Fibroblast of peridontal ligament (primary cell): ENCODE data around the gene SEL1L3.

Experiments used
- DNase-seq: peaks from one replicate; pipeline ENCODE4 v3.0.0-alpha.2; 2010; ENCODE audit errors: extremely low read depth

SEL1L3 gene

DNA sequence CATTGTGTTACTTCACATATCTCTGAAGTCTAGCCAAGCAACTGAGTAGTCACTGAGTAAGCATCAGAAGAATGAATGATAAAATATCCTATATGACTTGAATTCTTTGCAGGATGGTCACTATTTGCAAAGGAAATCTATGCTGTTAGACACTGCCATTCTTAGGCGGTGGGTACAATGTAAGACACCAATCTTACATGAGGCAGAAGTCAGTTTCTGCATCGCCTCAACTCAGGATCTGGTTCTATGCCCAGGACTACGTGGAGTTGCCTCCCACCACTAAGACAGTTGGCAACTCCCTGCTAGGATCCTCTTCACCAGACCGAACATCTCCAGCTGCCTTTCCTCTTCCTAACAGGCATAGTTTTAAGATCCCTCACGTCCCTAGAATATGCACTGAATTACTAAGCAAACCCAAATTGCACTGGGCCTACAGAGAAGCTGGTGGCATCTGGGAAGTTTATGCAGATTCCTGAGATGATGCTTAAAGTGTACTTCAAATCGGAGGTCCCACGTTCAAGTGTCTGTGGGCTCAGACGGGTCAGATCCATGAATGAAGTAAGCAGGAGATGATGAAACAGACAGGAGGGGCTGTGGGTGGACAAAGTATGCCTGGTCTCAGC is 45.6 kb downstream of the SEL1L3 start:
- DNase-seq: peak; percentile 67

DNA sequence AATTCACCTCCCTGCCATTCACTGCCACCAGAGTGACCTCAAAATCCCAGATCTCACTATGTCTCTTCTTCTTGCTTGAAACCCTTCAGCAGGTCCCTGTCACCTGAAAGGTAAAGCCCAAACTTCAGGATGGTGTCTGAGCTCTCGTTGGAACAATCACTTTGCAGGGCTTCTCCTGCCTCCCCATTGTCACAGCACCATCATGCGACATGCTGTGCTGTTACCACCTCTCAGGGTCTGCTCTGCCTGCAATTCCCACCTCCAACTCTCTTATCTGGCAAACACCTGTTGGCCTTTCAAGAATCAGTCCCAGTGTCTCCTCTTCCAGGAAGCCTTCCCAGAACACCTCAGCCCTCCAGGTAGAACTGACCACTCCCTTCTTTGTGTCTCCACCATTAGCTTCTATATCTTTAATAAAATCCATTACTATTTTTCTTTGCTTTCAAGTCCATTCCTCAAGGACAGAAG is 46.2 kb downstream of the SEL1L3 start:
- no peak for DNase-seq

DNA sequence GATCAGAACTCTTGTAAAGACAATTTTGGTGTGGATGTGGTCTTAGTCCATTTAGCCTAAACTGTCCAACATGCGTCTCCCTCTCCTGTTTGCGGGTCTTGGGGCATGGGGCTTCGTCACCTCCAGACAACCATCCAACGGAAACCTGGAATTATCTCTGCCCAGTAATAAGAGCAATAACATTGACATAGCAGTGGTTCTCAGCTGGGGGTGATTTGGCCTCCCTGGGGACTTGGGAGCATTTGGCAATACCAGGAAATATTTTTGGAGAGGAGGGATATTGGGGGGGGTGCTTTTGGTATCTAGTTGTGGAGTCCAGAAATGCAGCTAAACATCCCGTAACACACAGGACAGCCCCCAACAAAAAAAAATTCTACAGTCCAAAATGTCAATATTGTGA is 47.2 kb downstream of the SEL1L3 start:
- DNase-seq: peak; percentile 70

DNA sequence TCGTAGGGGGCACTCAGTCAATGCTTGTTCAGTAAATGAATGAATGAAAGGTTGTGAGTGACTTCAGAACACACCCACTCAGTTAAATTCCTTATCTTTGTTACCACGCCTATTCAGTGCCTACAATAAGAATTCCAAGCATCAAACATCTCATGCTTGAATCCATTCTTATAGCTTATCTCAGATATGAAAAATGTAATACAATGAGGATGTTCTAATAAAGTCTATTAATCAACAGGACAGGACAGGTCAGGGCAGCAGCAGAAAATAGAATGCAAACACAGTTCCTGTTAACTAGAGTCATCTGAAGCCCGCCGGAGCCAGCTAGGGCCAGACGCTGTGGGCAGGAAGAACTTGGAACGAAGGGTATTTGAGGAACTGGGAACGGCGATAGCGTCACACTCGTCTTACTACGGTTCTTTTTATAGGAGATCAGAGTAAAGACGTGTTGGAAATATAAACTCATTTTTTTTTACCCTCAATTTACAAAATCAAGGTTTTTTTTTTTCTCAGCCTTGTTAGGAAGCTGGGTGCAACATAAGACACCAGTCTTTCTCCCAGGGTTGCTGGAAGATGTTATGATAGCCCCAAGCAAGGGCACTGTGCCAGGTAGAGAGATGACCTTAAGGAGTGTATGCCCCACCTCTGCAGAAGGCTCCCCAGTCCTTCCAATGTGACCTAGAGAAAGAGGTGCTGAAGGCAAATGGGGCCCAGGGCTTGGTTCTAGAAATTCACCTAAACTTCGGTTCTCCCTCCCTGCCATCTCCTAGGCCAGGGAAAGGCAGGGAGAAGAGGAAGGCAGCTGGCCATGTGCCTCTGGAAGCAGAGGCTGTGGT is 48.3 kb downstream of the SEL1L3 start:
- no peak for DNase-seq

DNA sequence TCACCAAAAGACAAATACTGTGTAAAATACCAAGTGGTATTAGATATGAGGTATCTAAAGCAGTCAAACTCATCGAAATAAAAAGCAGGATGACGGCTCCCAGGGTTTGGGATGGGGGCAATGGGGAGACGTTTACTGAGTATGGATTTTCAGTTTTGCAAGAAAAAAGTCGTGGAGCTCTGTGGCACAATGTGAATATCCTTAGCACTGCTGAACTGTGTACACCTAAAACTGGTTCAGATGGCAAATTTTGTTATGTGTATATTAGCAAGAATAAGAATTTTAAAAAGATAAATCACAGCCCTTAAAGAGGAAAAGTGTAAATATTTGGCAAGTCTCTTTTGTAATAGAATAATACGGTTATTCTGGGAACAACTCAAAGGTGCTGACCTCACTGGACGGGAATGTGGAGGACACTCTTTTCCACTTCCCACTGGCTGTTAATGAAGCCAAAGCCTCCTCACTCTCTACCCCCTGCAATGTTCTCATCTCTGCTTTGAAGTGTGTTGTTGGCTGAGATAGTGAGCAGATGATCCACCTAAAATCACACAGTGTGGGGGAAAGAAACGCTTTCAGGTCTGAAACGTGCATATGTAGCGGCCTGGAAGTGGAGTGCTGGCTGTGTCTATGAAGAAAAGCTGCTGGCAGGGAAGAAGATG is 49.2 kb downstream of the SEL1L3 start:
- peak; percentile 55 for DNase-seq

DNA sequence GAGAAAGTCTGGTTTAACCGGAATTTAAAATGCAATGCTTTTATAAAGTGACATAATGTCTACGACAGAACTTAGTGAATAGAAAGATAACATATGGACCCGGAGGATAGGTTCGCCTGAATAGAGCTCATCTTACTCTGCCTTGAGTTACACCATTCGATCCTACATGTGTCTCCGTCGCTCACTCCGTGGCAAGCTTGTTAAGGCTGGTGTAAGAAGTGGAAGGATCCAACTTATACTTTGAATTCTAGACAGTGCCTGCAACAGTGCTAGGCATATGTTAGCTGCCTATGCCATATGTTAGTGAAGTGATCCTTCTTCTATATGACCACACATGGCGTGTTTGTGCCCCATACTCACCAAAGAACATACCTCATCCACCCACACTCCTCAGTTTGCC is 50.9 kb downstream of the SEL1L3 start:
- no peak for DNase-seq

DNA sequence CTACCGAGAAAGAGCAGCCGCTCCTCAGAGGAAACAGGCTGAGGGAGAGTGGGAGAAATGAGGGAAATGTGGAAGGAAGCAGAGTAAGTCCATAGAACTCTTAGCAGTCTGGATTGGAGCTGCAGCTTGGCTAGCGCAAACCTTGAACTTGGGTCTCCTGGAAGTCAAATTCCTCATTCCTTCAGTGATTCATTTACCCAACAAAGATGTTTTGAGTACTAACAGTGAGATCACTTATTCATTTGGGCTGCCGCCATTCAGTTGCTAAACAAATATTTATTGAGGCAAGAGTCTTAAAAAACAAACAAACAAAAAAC is 51.5 kb downstream of the SEL1L3 start:
- DNase-seq: peak; percentile 12

DNA sequence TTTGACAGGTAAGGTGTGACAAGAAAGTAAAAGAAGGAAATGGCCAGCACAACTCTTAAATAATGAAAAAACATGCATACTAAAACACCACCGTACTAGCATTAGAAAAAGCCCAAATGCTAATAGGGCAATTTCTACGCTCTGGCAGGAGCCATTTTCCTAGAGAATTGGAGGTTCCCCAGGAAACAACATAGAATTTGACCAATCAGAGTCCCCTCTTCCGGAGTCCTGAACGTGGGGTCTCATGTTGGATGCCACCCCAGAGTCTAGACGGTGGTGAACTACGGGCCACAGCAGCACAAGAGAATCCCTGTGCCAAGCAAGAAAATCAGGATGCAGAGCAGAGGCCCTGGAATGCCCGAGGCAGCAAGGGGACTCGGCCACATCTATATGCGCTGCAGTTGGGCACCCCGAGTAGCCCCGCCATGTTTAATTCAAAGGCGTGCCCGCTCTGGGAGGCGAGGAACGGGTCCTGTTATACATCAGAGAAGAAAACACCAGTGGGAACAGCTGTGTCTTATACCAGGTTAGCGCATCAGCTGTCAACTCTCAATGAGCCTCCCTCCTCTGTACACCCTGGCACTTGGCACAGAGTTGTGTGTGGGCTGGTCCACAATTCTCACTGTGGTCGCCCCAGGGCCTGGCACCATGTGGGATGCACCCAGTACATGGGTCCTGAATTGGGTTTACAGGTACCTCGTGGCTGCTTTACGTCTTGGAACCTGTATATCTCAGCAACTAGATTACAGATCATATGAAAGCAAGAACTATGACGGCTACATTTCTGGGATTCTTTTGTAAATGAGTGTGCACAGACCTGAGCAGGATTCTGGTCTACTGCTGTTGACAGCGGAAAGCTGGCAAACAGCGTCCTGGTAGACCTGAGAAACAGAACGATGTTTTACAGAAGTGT is 52.1 kb downstream of the SEL1L3 start:
- no peak for DNase-seq

DNA sequence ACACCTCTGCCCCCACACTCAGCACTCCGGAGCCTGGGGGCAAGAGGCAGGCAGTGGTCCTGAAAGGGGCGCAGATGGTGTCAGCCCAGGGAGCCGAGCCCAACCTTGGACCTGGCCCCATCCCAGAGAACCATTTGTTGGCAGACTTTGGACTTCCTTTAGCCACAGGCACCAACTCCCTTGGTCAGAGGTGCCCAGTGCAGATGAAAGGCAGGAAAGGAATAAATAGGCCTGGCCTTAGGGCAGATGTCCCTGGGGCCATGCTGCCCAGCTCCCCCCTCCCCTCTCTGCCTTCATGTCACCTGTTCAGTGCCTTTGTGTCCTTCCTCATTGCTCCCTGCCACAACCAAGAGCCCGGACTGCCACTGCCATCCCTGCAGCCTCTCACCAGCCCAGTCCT is 52.8 kb downstream of the SEL1L3 start:
- DNase-seq: no peak

DNA sequence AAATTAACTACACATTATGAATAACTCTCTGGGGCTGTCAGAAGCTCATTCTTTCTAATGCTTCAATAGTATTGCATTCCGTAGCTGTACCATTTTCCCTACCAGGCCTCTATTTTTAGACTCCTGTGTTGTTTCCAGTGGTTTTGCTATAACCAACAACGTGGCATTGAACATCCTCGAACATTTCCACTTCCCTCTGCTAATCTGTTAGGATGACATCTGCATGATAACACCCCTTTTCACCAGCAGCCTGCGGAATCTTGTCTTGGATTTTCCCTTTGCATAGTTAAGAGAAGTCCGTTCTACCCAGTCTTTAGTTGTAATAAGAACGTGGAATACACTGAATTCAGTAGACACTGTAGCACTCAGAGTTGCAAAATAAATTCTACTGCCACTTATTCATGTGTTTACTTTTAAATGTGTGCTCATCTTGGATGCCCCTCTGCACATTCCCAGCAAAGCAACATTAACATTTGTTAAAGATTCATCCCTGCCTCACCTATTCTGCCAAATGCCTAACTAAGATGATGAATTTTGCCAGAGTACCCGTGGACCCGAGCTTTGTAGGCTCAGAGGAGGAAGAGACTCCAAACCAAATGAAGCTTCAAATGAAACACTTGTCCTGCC is 55.6 kb downstream of the SEL1L3 start:
- no peak for DNase-seq

DNA sequence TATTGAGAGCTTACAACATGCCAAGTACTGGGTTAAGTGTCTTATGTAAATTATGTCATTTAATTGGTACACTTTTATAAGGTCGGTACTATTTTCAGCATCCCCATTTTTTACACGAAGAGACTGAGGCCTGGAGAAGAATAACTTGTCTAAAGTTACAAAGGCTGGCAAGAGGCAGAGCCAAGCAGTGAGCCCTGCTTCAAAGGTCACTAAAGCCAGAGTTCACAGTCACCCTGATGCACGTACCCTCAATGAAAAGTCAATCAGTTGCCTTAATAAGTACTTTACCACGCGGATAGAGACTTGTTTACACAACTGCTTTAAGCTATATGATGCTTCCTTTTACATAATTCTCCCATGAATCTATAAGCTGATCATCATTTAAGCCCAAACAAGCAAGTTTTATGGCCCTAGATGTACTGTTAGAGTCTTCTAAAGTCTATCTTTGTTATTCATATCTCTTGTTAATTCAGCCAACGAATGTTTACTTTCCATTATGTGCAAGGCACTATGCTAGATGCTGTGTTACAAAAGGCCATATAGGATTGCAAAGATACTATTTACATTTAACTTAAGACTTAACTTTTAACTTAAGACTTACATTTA is 57.4 kb downstream of the SEL1L3 start:
- no peak for DNase-seq

DNA sequence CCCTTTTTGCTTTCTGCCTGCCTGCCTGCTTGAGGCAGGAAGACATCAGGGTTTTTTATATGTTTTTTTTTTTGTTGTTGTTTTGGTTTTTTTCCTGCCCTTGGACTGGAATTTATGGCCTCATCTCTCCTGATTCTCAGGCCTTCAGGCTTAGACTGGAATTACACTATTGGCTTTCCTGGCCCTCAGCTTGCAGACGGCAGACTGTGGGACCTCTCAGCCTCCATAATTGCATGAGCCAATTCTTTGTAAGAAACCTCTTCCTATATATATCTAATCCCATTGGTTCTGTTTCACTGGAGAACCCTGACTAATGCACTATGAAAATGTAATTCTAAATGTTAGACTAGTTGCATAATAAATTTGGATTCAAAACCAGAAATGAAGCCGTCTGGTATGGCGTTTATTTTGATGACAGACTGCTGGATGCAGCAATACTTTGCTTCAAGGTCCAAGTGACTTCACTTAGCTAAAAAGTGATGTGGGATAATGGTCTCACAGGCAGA is 59.0 kb downstream of the SEL1L3 start:
- no peak for DNase-seq

DNA sequence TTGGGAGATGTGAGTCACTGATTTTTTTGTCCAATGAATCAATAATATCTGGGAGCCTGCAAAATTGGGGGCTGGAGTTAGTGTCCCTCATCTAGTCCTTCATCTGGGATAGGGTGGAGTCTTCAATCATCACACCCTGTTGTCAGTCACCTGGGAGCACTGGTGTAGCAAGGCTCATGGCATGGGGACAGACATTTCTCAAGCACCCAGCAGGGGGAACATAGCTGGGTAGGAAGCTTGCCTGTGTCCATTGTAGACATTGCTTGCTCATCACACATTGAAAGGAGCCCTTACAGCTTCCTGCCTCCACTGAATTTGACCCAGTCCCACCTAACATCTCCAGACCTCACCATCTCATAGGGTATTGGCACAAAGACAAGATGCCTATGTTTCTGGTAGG is 61.2 kb downstream of the SEL1L3 start:
- no peak for DNase-seq

DNA sequence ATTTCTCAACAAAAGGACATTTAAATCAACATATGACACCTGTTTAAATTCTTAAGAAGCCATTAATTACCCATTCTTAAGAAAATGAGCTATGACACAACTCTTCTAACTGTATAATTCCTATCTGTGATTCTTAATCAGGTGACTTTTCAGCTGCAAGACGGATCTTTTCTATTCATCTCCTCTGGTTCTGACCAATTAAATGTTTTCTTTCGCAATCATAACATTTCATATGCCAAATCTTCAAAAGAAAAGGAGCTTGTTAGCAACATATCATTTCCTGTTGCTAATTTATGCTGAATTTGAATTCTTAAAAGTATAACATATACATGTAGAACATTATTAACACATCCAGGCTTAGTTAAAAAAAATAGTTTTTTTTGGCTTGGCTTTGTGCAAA is 62.5 kb downstream of the SEL1L3 start:
- no peak for DNase-seq

DNA sequence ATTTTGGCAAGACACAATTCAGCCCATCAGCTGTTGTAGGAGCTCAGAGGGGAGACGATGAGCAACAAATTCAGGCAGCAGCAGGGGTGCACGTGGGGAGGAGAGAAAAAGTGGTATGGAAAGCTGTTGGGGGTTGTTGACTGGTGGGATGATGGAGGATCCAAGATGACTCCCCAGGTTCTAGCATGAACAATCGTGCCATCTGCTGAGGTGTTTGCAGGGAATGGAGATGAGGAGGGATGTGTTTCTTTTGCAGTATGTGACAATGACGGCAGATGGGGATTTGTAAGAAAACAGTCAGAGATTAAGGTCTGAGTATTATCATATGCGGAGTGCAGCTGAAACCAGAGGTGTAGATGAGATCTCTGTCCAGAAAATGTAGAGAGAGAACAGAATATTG is 63.3 kb downstream of the SEL1L3 start:
- no peak for DNase-seq

DNA sequence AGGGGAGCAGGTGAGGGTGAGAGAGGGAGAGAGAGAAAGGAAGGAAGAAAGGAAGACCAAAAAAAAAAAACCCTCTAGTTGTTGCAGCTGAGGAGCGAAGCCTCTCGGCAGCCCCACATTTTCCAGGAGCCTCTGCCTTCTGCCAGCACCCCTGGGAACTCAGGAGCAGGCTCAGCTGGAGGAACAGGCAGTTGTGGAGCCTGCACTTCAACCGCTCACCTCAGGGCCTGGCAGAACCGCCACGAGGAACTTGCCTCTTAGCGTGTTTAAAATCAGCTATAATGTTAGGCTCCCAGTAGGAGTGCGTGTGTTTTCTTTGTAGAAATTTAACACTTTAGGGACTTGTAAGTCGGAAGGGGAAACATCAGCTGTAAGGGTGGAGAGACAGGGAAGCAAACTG is 65.7 kb downstream of the SEL1L3 start:
- no peak for DNase-seq

DNA sequence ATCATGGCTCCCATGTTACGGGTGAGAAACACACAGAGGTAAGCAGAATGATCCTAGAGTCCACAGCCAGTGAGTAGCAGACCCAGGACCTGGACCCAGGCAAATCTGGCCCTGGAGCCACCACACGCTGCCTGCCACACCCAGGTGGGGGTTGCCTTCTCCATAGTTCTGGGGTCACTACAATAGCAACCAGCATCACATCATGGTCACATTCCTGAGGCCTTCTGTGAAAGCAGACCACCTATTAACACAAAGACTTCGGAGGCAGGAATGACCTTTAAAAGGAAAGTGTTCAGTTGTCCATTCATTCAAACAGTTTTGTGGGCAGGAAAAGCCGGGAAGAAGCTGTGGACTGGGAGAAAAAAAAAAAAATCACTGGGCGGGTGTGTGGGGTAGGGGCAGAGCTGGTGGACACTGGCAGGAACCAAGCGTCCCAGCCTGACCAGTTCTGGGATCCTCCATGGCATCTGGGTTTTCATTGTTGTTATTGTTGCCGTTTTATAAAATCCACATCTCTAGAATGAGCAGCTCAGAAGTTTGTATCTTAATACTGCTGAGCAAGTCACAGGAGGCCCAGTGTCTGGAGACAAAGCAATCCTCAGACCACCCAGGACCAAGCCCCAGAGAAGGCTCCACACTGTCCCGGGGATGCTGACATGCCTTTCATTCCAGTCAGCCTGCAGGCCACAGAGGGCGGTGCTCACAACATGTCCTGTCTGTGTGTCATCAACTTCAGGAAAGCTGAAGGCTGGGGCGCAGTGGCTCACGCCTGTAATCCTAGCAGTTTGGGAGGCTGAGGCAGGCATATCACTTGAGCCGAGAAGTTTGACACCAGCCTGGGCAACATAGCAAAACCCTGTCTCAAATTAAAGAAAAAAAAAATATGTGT is 67.0 kb downstream of the SEL1L3 start:
- DNase-seq: peak; percentile 47

DNA sequence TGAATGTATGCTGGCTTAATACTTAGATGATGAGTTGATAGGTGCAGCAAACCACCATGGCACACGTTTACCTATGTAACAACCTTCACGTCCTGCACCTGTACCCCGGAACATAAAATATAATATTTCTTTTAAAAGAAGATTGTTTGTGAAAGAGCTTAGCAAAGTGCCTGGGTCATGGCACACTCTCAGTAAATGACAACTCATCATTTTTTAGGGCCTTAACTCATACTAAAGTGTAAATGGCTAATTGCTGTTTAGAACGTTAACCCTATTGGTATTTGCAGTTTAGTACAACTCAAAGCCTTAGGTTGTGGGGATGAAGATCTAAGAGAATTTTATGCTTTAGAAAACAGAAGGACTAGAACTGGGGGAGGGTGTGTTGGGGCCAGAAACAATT is 67.7 kb downstream of the SEL1L3 start:
- DNase-seq: no peak

DNA sequence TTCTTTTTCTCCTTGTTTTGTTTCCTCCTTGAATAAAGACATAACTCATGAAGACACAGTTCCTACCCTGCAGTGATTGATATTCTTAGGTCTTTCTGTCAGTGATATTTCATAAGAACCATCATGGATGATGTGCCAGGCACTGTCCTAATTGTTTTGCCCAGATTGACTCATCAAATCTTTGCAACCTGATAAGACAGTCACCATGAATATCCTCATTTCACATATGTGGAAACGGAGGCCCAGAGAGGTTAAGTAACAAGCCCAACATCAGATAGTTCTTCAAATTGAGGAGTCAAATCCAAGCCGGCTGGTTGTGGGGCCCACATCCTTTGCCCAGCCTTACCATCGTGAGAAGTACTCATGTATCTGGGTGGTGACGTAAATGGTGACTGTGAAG is 69.9 kb downstream of the SEL1L3 start:
- no peak for DNase-seq
